Gastroesophageal sphincter (tissue), 3 donors: Measurements from ENCODE around the gene SF3B3.

ENCODE experiments used
- EP300 ChIP-seq: sonication (generic); formaldehyde crosslinking; IDR thresholded peaks from one replicate; pipeline ENCODE4 v1.6.1; 2017; ENCODE audit warnings: antibody characterized with exemption, mild to moderate bottlenecking
- POLR2A ChIP-seq, 2 donors: fragments of 450-650 bp; IDR thresholded peaks; one replicate each; pipeline ENCODE4 v1.6.1; 2017; ENCODE audit warnings: antibody characterized with exemption in 2 of 2, mild to moderate bottlenecking in 2 of 2, moderate library complexity in 1 of 2
- POLR2AphosphoS5 ChIP-seq: sonication (generic); formaldehyde crosslinking; IDR thresholded peaks from one replicate; pipeline ENCODE4 v1.6.1; 2017; ENCODE audit warnings: antibody characterized with exemption
- TF ChIP-seq, protein P1 (sequence below), 4 experiments: fragments of 200-600 bp in 2 of 4; fragments of 450-650 bp in 2 of 4; sonication (generic) in 1 of 4; IDR thresholded peaks; one replicate each; pipeline ENCODE4 v1.5.1; 2017 to 2019; ENCODE audit warnings: antibody characterized with exemption in 4 of 4, mild to moderate bottlenecking in 2 of 4, moderate library complexity in 2 of 4

DNA sequence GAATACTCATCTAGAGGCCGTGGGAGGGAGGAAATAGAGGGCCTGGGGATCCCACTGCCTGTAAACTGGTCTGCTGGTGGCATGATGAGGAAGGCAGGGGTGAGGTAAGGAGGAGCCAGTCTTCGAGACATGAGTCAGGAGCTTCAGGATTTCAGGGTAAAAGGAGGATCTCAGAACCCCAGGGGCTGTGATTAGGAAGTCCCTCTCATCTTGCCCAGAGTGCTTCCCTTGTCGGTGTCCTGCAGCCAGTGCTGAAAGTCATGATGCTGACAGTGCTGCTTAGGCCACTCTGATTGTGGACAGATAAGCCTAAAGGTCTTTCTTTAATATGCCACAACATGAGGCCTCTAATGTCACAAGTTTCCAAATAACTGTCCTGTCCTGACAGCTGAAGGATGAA lies 29.8 kb upstream of the SF3B3 start:
- TF ChIP-seq, protein P1, sequence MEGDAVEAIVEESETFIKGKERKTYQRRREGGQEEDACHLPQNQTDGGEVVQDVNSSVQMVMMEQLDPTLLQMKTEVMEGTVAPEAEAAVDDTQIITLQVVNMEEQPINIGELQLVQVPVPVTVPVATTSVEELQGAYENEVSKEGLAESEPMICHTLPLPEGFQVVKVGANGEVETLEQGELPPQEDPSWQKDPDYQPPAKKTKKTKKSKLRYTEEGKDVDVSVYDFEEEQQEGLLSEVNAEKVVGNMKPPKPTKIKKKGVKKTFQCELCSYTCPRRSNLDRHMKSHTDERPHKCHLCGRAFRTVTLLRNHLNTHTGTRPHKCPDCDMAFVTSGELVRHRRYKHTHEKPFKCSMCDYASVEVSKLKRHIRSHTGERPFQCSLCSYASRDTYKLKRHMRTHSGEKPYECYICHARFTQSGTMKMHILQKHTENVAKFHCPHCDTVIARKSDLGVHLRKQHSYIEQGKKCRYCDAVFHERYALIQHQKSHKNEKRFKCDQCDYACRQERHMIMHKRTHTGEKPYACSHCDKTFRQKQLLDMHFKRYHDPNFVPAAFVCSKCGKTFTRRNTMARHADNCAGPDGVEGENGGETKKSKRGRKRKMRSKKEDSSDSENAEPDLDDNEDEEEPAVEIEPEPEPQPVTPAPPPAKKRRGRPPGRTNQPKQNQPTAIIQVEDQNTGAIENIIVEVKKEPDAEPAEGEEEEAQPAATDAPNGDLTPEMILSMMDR (IDR thresholded peaks at IDR 0.05) = no peak
- TF ChIP-seq POLR2A (IDR thresholded peaks at IDR 0.05) (no peak), POLR2AphosphoS5 (no peak), EP300 (no peak)
